ENCODE results near the gene EIF2B4.

Gene EIF2B4

DNA sequence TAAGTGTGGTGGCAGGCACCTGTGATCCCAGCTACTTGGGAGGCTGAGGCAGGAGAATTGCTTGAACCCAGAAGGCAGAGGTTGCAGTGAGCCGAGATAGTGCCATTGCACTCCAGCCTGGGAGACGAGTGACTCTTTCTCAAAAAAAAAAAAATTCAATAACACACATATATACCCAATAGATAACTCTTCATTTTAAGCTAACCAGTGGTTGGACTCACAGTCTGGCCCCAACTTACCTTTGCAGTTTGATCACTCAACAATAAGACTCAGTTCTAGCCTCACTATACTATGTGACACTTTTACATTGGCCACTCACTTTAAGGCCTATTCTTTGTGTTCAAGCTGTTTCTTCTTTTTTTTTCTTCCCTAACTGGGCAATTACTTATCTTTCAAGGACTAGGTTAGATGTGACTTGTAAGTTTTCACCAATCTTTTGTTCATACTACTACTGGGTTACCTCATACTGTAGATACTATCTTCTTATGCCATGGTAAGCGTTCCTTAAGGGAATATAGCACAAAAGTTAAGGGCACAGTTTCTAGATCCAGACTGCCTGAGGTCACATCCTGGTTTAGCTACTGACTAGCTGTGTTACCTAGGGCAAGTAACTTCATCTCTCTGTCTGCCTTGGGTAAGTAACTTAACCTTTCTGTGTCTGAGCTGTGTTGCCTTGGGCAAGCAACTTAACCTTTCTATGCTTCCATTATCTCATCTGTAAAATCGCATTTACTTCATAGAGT is 7.3 kb downstream of the EIF2B4 start:
- no peak overlapping the region for H2AFZ ChIP-seq (ENCODE audit: low read depth, low read length)
- H3K14ac ChIP-seq (ENCODE audit: low read length in 2 of 2) = no peak overlapping the region
- peaks cover 22% of the 10 kb centered on the region for H3K79me1 ChIP-seq (replicated peaks; ENCODE audit: low read length, poor library complexity, severe bottlenecking)
- no peak overlapping the region for H3K23ac ChIP-seq (ENCODE audit: low read length in 2 of 2)
- H3K4me1 ChIP-seq (ENCODE audit: control insufficient read depth, insufficient read depth, low read depth, low read length) = peaks cover 3% of the 10 kb centered on the region
- H3K9me3 ChIP-seq (ENCODE audit: control insufficient read depth, low read length) = no peaks in the 10 kb centered on the region
- H3K27me3 ChIP-seq (ENCODE audit: control insufficient read depth in 1 of 2, insufficient read depth in 1 of 2, low read length in 2 of 2) = no peaks in the 10 kb centered on the region
- H2AK5ac ChIP-seq (ENCODE audit: low read length, severe bottlenecking) = no peak overlapping the region
- no peak overlapping the region for H4K91ac ChIP-seq (ENCODE audit: low read length)
- DNase-seq = no peak
- no peak overlapping the region for H3K4me3 ChIP-seq (ENCODE audit: insufficient read depth in 1 of 2, low read depth in 1 of 2, low read length in 2 of 2)
- no peak overlapping the region for H3K18ac ChIP-seq (ENCODE audit: low read depth in 1 of 2, low read length in 2 of 2)
- 99% methylated on average over 3 of the region's 4 CpGs for WGBS
- peaks cover 33 to 50% of the 10 kb centered on the region in 2 experiments for H3K36me3 ChIP-seq (ENCODE audit: control insufficient read depth in 1 of 2, insufficient read depth in 2 of 2, low read depth in 1 of 2, low read length in 2 of 2)
- no peak overlapping the region for H4K8ac ChIP-seq (ENCODE audit: low read length)
- no peak overlapping the region for H3K4me2 ChIP-seq (ENCODE audit: low read length, poor library complexity, severe bottlenecking)
- no peak overlapping the region for H2BK5ac ChIP-seq (ENCODE audit: low read depth, low read length, poor library complexity, severe bottlenecking)
- H2BK12ac ChIP-seq (ENCODE audit: low read length in 2 of 2) = no peak overlapping the region
- H3K9ac ChIP-seq (ENCODE audit: low read length) = no peak overlapping the region
- H3K4ac ChIP-seq (ENCODE audit: low read depth in 1 of 2, low read length in 2 of 2) = no peak overlapping the region
- H2BK120ac ChIP-seq (ENCODE audit: low read depth, low read length) = no peak overlapping the region
- no peak overlapping the region for H3K27ac ChIP-seq (ENCODE audit: low read length, poor library complexity, severe bottlenecking)
- H2BK15ac ChIP-seq (ENCODE audit: low read depth, poor library complexity, severe bottlenecking) = no peak overlapping the region

DNA sequence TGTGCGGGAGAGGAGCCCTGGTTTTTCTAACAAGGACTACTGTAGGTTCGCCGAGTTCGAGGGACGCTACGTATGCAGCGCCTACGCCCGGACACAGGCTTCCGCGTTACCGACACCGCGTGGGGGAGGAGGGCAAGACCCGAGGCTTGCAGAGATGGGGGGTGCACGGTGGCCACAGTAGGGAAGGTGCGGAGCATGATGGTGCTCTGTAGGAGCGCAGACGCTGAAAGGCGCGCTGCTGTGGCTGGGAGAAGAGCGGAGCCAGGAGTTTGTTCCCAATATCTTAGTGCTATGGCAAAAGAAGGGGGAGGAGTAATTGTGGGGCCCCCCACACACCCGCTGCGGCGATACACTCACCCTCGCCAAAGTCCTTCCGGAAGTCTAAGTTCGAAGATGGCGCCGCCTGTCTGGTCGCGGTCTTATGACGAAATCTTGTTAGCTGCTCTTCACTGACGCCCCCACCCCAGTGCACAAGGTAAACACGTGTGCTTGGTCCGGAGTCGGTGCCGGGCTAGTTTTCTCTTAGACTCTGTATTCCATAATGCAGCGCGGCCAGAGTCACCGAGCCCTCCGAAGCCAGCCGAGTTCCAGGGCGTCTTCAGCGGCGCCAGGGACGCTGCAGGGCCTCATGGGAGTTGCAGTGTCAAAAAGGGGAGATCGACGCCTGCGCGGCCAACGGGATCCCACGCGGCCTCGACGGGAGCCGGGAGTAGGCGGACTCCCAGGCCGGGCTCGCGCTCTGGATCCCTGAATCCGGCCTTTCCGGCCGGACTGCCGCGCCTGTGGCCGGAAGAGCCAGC is 13.6 kb downstream of the EIF2B4 start, which contains the start of gene GTF3C2:
GTF3C2 (minus strand) TSS at position 383 of the 800 bp plus-strand sequence. CDS start 13,210 bp downstream, outside the sequence.
- H3K4me3 ChIP-seq (ENCODE audit: insufficient read depth in 1 of 2, low read depth in 1 of 2, low read length in 2 of 2) = peak within 1 kb of the TSS; percentile 69 to 99
- peak within 1 kb of the TSS; percentile 98 for H2BK15ac ChIP-seq (ENCODE audit: low read depth, poor library complexity, severe bottlenecking)
- peak within 1 kb of the TSS; percentile 83 for H2AK5ac ChIP-seq (ENCODE audit: low read length, severe bottlenecking)
- peak within 1 kb of the TSS; percentile 76 for H2AFZ ChIP-seq (ENCODE audit: low read depth, low read length)
- peaks cover 10% of the 10 kb centered on the region for H3K4me1 ChIP-seq (ENCODE audit: control insufficient read depth, insufficient read depth, low read depth, low read length)
- H3K4me2 ChIP-seq (ENCODE audit: low read length, poor library complexity, severe bottlenecking) = peak within 1 kb of the TSS; percentile 88
- H3K27ac ChIP-seq (ENCODE audit: low read length, poor library complexity, severe bottlenecking) = peak within 1 kb of the TSS; percentile 100
- under 1% methylated on average over 66 of the region's 67 CpGs for WGBS
- H3K9me3 ChIP-seq (ENCODE audit: control insufficient read depth, low read length) = no peaks in the 10 kb centered on the region
- H3K27me3 ChIP-seq (ENCODE audit: control insufficient read depth in 1 of 2, insufficient read depth in 1 of 2, low read length in 2 of 2) = no peaks in the 10 kb centered on the region
- H4K91ac ChIP-seq (ENCODE audit: low read length) = peak within 1 kb of the TSS; percentile 89
- H3K18ac ChIP-seq (ENCODE audit: low read depth in 1 of 2, low read length in 2 of 2) = peak within 1 kb of the TSS; percentile 92 to 96
- H2BK120ac ChIP-seq (ENCODE audit: low read depth, low read length) = peak within 1 kb of the TSS; percentile 73
- no peaks in the 10 kb centered on the region for H3K36me3 ChIP-seq (ENCODE audit: control insufficient read depth in 1 of 2, insufficient read depth in 2 of 2, low read depth in 1 of 2, low read length in 2 of 2)
- peak within 1 kb of the TSS; percentile 98 for H3K9ac ChIP-seq (ENCODE audit: low read length)
- DNase-seq = peak; percentile 99
- H3K23ac ChIP-seq (ENCODE audit: low read length in 2 of 2) = peak within 1 kb of the TSS in 1 of 2 experiments; percentile 60
- H2BK12ac ChIP-seq (ENCODE audit: low read length in 2 of 2) = peak within 1 kb of the TSS in 1 of 2 experiments; percentile 37
- peak within 1 kb of the TSS in 1 of 2 experiments; percentile 84 for H3K14ac ChIP-seq (ENCODE audit: low read length in 2 of 2)
- H3K79me1 ChIP-seq (replicated peaks; ENCODE audit: low read length, poor library complexity, severe bottlenecking) = peaks cover 5% of the 10 kb centered on the region
- H4K8ac ChIP-seq (ENCODE audit: low read length) = peak within 1 kb of the TSS; percentile 95
- H3K4ac ChIP-seq (ENCODE audit: low read depth in 1 of 2, low read length in 2 of 2) = peak within 1 kb of the TSS; percentile 94 to 98
- H2BK5ac ChIP-seq (ENCODE audit: low read depth, low read length, poor library complexity, severe bottlenecking) = peak within 1 kb of the TSS; percentile 89

DNA sequence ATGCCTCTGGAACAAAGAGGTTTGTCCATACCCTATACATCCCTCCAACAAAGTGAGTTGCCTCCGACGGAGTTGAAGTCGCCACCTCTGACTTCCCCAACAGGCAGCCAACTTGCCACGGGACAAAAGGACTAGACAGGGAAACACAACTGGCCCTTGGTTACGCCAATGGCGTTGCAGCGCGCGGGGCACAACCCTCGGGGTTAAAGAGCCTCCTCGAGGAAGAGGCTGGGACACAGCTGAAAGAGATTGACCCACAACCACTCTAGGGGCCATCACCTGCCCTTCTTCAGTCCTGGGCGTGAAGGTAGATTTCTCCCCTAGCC is 14.1 kb downstream of the EIF2B4 start:
- peaks cover 5% of the 10 kb centered on the region for H3K79me1 ChIP-seq (replicated peaks; ENCODE audit: low read length, poor library complexity, severe bottlenecking)
- peak; percentile 83 for DNase-seq
- H3K4ac ChIP-seq (ENCODE audit: low read depth in 1 of 2, low read length in 2 of 2) = peak overlapping the region; percentile 27 to 69
- no peaks in the 10 kb centered on the region for H3K9me3 ChIP-seq (ENCODE audit: control insufficient read depth, low read length)
- H2BK12ac ChIP-seq (ENCODE audit: low read length in 2 of 2) = no peak overlapping the region
- H3K23ac ChIP-seq (ENCODE audit: low read length in 2 of 2) = no peak overlapping the region
- WGBS = 0% methylated on average over 12 of the region's 12 CpGs
- H3K27me3 ChIP-seq (ENCODE audit: control insufficient read depth in 1 of 2, insufficient read depth in 1 of 2, low read length in 2 of 2) = no peaks in the 10 kb centered on the region
- H2AK5ac ChIP-seq (ENCODE audit: low read length, severe bottlenecking) = no peak overlapping the region
- no peak overlapping the region for H3K14ac ChIP-seq (ENCODE audit: low read length in 2 of 2)
- H3K36me3 ChIP-seq (ENCODE audit: control insufficient read depth in 1 of 2, insufficient read depth in 2 of 2, low read depth in 1 of 2, low read length in 2 of 2) = no peaks in the 10 kb centered on the region
- no peak overlapping the region for H2BK15ac ChIP-seq (ENCODE audit: low read depth, poor library complexity, severe bottlenecking)
- peak overlapping the region; percentile 69 to 99 for H3K4me3 ChIP-seq (ENCODE audit: insufficient read depth in 1 of 2, low read depth in 1 of 2, low read length in 2 of 2)
- H2AFZ ChIP-seq (ENCODE audit: low read depth, low read length) = peak overlapping the region; percentile 8
- H2BK120ac ChIP-seq (ENCODE audit: low read depth, low read length) = no peak overlapping the region
- peak overlapping the region; percentile 60 for H3K4me2 ChIP-seq (ENCODE audit: low read length, poor library complexity, severe bottlenecking)
- peak overlapping the region; percentile 2 for H4K91ac ChIP-seq (ENCODE audit: low read length)
- H2BK5ac ChIP-seq (ENCODE audit: low read depth, low read length, poor library complexity, severe bottlenecking) = no peak overlapping the region
- H3K27ac ChIP-seq (ENCODE audit: low read length, poor library complexity, severe bottlenecking) = peak overlapping the region; percentile 98
- peak overlapping the region; percentile 98 for H3K9ac ChIP-seq (ENCODE audit: low read length)
- H3K4me1 ChIP-seq (ENCODE audit: control insufficient read depth, insufficient read depth, low read depth, low read length) = peaks cover 10% of the 10 kb centered on the region
- peak overlapping the region in 1 of 2 experiments; percentile 92 for H3K18ac ChIP-seq (ENCODE audit: low read depth in 1 of 2, low read length in 2 of 2)
- peak overlapping the region; percentile 33 for H4K8ac ChIP-seq (ENCODE audit: low read length)

DNA sequence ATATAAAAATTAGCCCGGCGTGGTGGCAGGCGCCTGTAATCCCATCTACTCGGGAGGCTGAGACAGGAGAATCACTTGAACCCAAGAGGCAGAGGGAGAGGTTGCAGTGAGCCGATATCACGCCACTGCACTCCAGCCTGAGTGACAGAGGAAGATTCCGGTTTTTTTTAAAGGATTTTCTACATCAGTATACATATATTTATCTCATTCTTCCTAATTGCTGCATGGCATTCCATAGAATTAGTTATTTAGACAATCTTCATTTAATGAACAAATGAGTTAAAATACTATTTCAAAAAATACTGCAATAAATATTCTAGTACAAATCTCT is 15.6 kb downstream of the EIF2B4 start:
- WGBS = 98% methylated on average over 4 of the region's 7 CpGs
- H3K14ac ChIP-seq (ENCODE audit: low read length in 2 of 2) = no peak overlapping the region
- no peak overlapping the region for H4K8ac ChIP-seq (ENCODE audit: low read length)

More for the DNA sequence above, 15.6 kb downstream of the EIF2B4 start:
- H3K4me1 ChIP-seq (ENCODE audit: control insufficient read depth, insufficient read depth, low read depth, low read length) = peaks cover 10% of the 10 kb centered on the region
- no peak overlapping the region for H2AFZ ChIP-seq (ENCODE audit: low read depth, low read length)
- H3K36me3 ChIP-seq (ENCODE audit: control insufficient read depth in 1 of 2, insufficient read depth in 2 of 2, low read depth in 1 of 2, low read length in 2 of 2) = peaks cover 0 to 4% of the 10 kb centered on the region in 2 experiments
- H3K9ac ChIP-seq (ENCODE audit: low read length) = peak overlapping the region; percentile 74
- no peak overlapping the region for H2BK12ac ChIP-seq (ENCODE audit: low read length in 2 of 2)
- no peak overlapping the region for H2BK120ac ChIP-seq (ENCODE audit: low read depth, low read length)
- no peak overlapping the region for H3K27ac ChIP-seq (ENCODE audit: low read length, poor library complexity, severe bottlenecking)
- H2BK15ac ChIP-seq (ENCODE audit: low read depth, poor library complexity, severe bottlenecking) = no peak overlapping the region
- H3K79me1 ChIP-seq (replicated peaks; ENCODE audit: low read length, poor library complexity, severe bottlenecking) = peaks cover 5% of the 10 kb centered on the region
- H2BK5ac ChIP-seq (ENCODE audit: low read depth, low read length, poor library complexity, severe bottlenecking) = no peak overlapping the region
- H3K27me3 ChIP-seq (ENCODE audit: control insufficient read depth in 1 of 2, insufficient read depth in 1 of 2, low read length in 2 of 2) = no peaks in the 10 kb centered on the region
- no peak overlapping the region for H3K18ac ChIP-seq (ENCODE audit: low read depth in 1 of 2, low read length in 2 of 2)
- H3K9me3 ChIP-seq (ENCODE audit: control insufficient read depth, low read length) = no peaks in the 10 kb centered on the region
- H3K4ac ChIP-seq (ENCODE audit: low read depth in 1 of 2, low read length in 2 of 2) = no peak overlapping the region
- no peak overlapping the region for H3K4me2 ChIP-seq (ENCODE audit: low read length, poor library complexity, severe bottlenecking)
- no peak overlapping the region for H2AK5ac ChIP-seq (ENCODE audit: low read length, severe bottlenecking)
- DNase-seq = no peak
- no peak overlapping the region for H4K91ac ChIP-seq (ENCODE audit: low read length)
- no peak overlapping the region for H3K23ac ChIP-seq (ENCODE audit: low read length in 2 of 2)
- H3K4me3 ChIP-seq (ENCODE audit: insufficient read depth in 1 of 2, low read depth in 1 of 2, low read length in 2 of 2) = peak overlapping the region in 1 of 2 experiments; percentile 99
